HCT116 (cell line): ENCODE results near the gene UPF1. TPM values are rescaled to one million over a fixed set of nuclear protein-coding genes. Genes with fewer than 3 reads are reported as not detected.

ENCODE experiments used
- ATAC-seq: fragments of 200-7000 bp; cut with Tn5 transposase; 2 replicates; pipeline ENCODE4 v1.9.1; 2020; ENCODE audit warnings: mild to moderate bottlenecking, moderate library complexity
- Bru-seq: library from RNA; stranded (reverse); fragments of 400-500 nt; gene quantifications from one replicate; lab custom pipeline; 2021; lab: Mats Ljungman, UMichigan
- BruChase-seq, 2 experiments: library from RNA; stranded (reverse); fragments of 400-500 nt; gene quantifications; one replicate each; lab custom pipeline; 2021; lab: Mats Ljungman, UMichigan
- BruUV-seq: library from RNA; stranded (reverse); fragments of 400-500 nt; replicated peaks from 2 replicates; lab custom pipeline; 2021; lab: Mats Ljungman, UMichigan
- CTCF ChIA-PET: fragments of 300-600 bp; sonication (Branson Sonifier 250); formaldehyde crosslinking; loops from one replicate; lab custom pipeline; 2021; ENCODE audit warnings: antibody characterized with exemption; lab: Charles Lee
- POLR2A ChIA-PET: fragments of 300-600, 350-600 bp; sonication (Branson Sonifier 250); formaldehyde crosslinking; loops from one replicate; lab custom pipeline; 2021; ENCODE audit warnings: antibody characterized with exemption; lab: Charles Lee
- RAD21 ChIA-PET, 2 experiments: fragments of 300-600 bp; sonication (Branson Sonifier 250); formaldehyde crosslinking; loops; one replicate each; lab custom pipeline; 2023; ENCODE audit warnings: low total read pairs in 2 of 2; ENCODE audit not compliant: uncharacterized antibody in 2 of 2, unreplicated experiment in 2 of 2, low non-redundant PET in 1 of 2; lab: Charles Lee
- DNase-seq: peaks from one replicate; pipeline ENCODE4 v3.0.0-alpha.2; 2010; ENCODE audit warnings: low read depth, low spot score
- H2AFZ ChIP-seq: fragments of 200-600 bp; shearing (Covaris generic), sonication (generic); 2 replicates; pipeline ENCODE4 v1.6.1; 2017; ENCODE audit warnings: low read depth, mixed run types, mixed read lengths, antibody characterized with exemption, low read length; ENCODE audit not compliant: poor library complexity, severe bottlenecking
- H3K27ac ChIP-seq: 2 replicates; pipeline ENCODE4 v1.5.1; 2012; ENCODE audit warnings: low read depth, low read length
- H3K27me3 ChIP-seq: fragments of 200-600 bp; sonication (generic); 2 replicates; pipeline ENCODE4 v1.6.1; 2016; ENCODE audit warnings: mixed run types, low read length, mixed read lengths; ENCODE audit not compliant: insufficient read depth
- H3K36me3 ChIP-seq, 2 experiments: fragments of 200-500 bp in 1 of 2; fragments of 200-600 bp in 1 of 2; sonication (Bioruptor generic) in 1 of 2; sonication (generic) in 1 of 2; 2 replicates each; pipeline versions ENCODE4 v1.5.1 to v1.6.1; 2014 to 2016; ENCODE audit warnings: low read length in 2 of 2, inconsistent platforms in 1 of 2, mixed read lengths in 1 of 2, mixed run types in 1 of 2; ENCODE audit not compliant: insufficient read depth in 2 of 2, control insufficient read depth in 1 of 2
- H3K4me1 ChIP-seq, 2 experiments: fragments of 200-600 bp in 1 of 2; sonication (generic) in 1 of 2; 2 replicates each; pipeline versions ENCODE4 v1.5.1 to v1.6.1; 2012 to 2017; ENCODE audit warnings: low read length in 2 of 2, inconsistent platforms in 1 of 2, mild to moderate bottlenecking in 1 of 2, mixed read lengths in 1 of 2, mixed run types in 1 of 2, moderate library complexity in 1 of 2; ENCODE audit not compliant: insufficient read depth in 2 of 2, control insufficient read depth in 1 of 2
- H3K4me2 ChIP-seq: fragments of 200-600 bp; sonication (generic); 2 replicates; pipeline ENCODE4 v1.6.1; 2017; ENCODE audit warnings: mixed run types, low read length, mixed read lengths
- H3K4me3 ChIP-seq, 2 experiments: fragments of 200-600 bp in 1 of 2; sonication (generic) in 1 of 2; replicated peaks in 1 of 2; 2 replicates each; pipeline ENCODE4 v1.5.1; 2011 to 2016; ENCODE audit warnings: low read length in 2 of 2, control low read depth in 1 of 2, low read depth in 1 of 2, mild to moderate bottlenecking in 1 of 2, mixed read lengths in 1 of 2, mixed run types in 1 of 2
- H3K79me2 ChIP-seq: fragments of 200-600 bp; sonication (generic); 2 replicates; pipeline ENCODE4 v1.6.1; 2017; ENCODE audit warnings: mild to moderate bottlenecking, mixed run types, low read length, moderate library complexity, mixed read lengths; ENCODE audit not compliant: insufficient read depth
- H3K9ac ChIP-seq: fragments of 200-600 bp; sonication (generic); 2 replicates; pipeline ENCODE4 v1.6.1; 2016; ENCODE audit warnings: low read length, mixed read lengths
- H3K9me2 ChIP-seq: fragments of 200-600 bp; sonication (generic), shearing (Covaris generic); 2 replicates; pipeline ENCODE4 v1.6.1; 2017; ENCODE audit warnings: mixed run types, mild to moderate bottlenecking, moderate library complexity; ENCODE audit not compliant: insufficient read depth
- H3K9me3 ChIP-seq, 2 experiments: fragments of 200-500 bp in 1 of 2; fragments of 200-600 bp in 1 of 2; sonication (Bioruptor generic) in 1 of 2; sonication (generic) in 1 of 2; 2 replicates each; pipeline ENCODE4 v1.6.1; 2014 to 2017; ENCODE audit warnings: low read length in 2 of 2, mixed read lengths in 2 of 2, inconsistent platforms in 1 of 2, low read depth in 1 of 2, mild to moderate bottlenecking in 1 of 2, mixed run types in 1 of 2, moderate library complexity in 1 of 2; ENCODE audit not compliant: control insufficient read depth in 1 of 2, insufficient read depth in 1 of 2
- H4K20me1 ChIP-seq: fragments of 200-600 bp; sonication (generic), shearing (Covaris generic); 2 replicates; pipeline ENCODE4 v1.6.1; 2017; ENCODE audit warnings: mixed run types, mild to moderate bottlenecking, moderate library complexity; ENCODE audit not compliant: insufficient read depth
- CTCF ChIP-seq, 3 experiments: fragments of 200-600 bp in 1 of 3; sonication (generic) in 1 of 3; IDR thresholded peaks in 2 of 3; conservative IDR thresholded peaks in 1 of 3; 2 replicates each; pipeline ENCODE4 v1.5.1; 2012 to 2017; ENCODE audit warnings: low read depth in 2 of 3, low read length in 2 of 3, antibody characterized with exemption in 1 of 3, borderline replicate concordance in 1 of 3, control low read depth in 1 of 3, mild to moderate bottlenecking in 1 of 3, mixed read lengths in 1 of 3, mixed run types in 1 of 3, moderate library complexity in 1 of 3; ENCODE audit not compliant: insufficient read depth in 1 of 3
- ELF1 ChIP-seq: IDR thresholded peaks from 2 replicates; pipeline ENCODE4 v1.6.1; 2012; ENCODE audit warnings: low read depth, borderline replicate concordance
- MAX ChIP-seq: IDR thresholded peaks from 2 replicates; pipeline ENCODE4 v1.6.1; 2012
- POLR2A ChIP-seq: IDR thresholded peaks from 2 replicates; pipeline ENCODE4 v1.7.0; 2011; ENCODE audit warnings: borderline replicate concordance; ENCODE audit not compliant: insufficient read depth, insufficient read length; ENCODE audit errors: extremely low read depth
- POLR2AphosphoS5 ChIP-seq: IDR thresholded peaks from 2 replicates; pipeline ENCODE4 v1.6.1; 2011; ENCODE audit warnings: mild to moderate bottlenecking, low read depth, low read length, moderate library complexity
- REST ChIP-seq: IDR thresholded peaks from 2 replicates; pipeline ENCODE4 v1.6.1; 2012; ENCODE audit warnings: low read depth
- TCF7L2 ChIP-seq: IDR thresholded peaks from 2 replicates; pipeline ENCODE4 v1.7.0; 2011; ENCODE audit warnings: borderline replicate concordance, inconsistent platforms; ENCODE audit not compliant: insufficient read depth, insufficient read length; ENCODE audit errors: extremely low read depth
- ZFX ChIP-seq: fragments of 450-650 bp; IDR thresholded peaks from 2 replicates; pipeline ENCODE4 v1.6.1; 2017
- ZNF274 ChIP-seq: fragments of 200-500 bp; sonication (Bioruptor generic); IDR thresholded peaks from 2 replicates; pipeline ENCODE4 v1.6.1; 2014; ENCODE audit warnings: mild to moderate bottlenecking, low read depth, low read length, inconsistent platforms
- intact Hi-C: fragments of 100-400 bp; cut with micrococcal nuclease; formaldehyde crosslinking; loops from 2 replicates; pipeline ENCODE4 v1.10.0; 2022
- long read RNA-seq: library from polyadenylated mRNA; unstranded; transcript quantifications from one replicate; pipeline ENCODE4 v2.0.0, GENCODE V29; 2021; ENCODE audit not compliant: unreplicated experiment
- polyA plus RNA-seq: library from polyadenylated mRNA; unstranded; fragments of >200 nt; gene quantifications from 2 replicates; pipeline ENCODE4 v1.2.1, GENCODE V29; 2012; ENCODE audit warnings: missing spikeins
- total RNA-seq: library from RNA; stranded (reverse); gene quantifications from one replicate; pipeline ENCODE4 v1.2.1, GENCODE V29; 2021; ENCODE audit not compliant: unreplicated experiment
- TF ChIP-seq, protein P1 (sequence below): IDR thresholded peaks from 2 replicates; pipeline ENCODE4 v1.6.1; 2011; ENCODE audit warnings: mild to moderate bottlenecking, low read length, moderate library complexity; ENCODE audit not compliant: insufficient replicate concordance; ENCODE audit errors: extremely low read depth
- TF ChIP-seq, protein P2 (sequence below): IDR thresholded peaks from 2 replicates; pipeline ENCODE4 v1.6.1; 2012

Gene UPF1
- total RNA-seq: 78.5 TPM
- polyA plus RNA-seq: 41.7 and 42.1 TPM in 2 replicates
- Bru-seq, nascent RNA: percentile 82 among the genes with signal in this experiment
- BruChase-seq, experiment 1, labeled RNA remaining after a 6-hour chase: percentile 90 among the genes with signal in this experiment
- percentile 90 among the genes with signal in this experiment for BruChase-seq, experiment 2, labeled RNA remaining after a 2-hour chase
- long read RNA-seq, full-length matches to known transcripts: 73 of 160 reads
- long read RNA-seq, partial matches to known transcripts: 80 of 160 reads
- long read RNA-seq, other reads (novel, unspliced or antisense): 7 of 160 reads

GRCh38 chr19:18831524-18832305 lies at the start of gene UPF1:
Gene UPF1 (plus strand): TSS chr19:18831959. CDS start chr19:18832210, 251 bp downstream.
- Histone ChIP-seq H3K4me3 (peak within 1 kb of the TSS; percentile 77 to 98), H3K79me2 (peaks cover 49% of the 10 kb centered on the region), H3K27ac (peak within 1 kb of the TSS; percentile 94), H3K27me3 (no peaks in the 10 kb centered on the region), H3K4me2 (peak within 1 kb of the TSS; percentile 100), H3K9me3 (peaks cover 0 to 6% of the 10 kb centered on the region in 2 experiments; a peak in 1 of 4 replicates), H3K9me2 (no peaks in the 10 kb centered on the region), H3K4me1 (peaks cover 6 to 15% of the 10 kb centered on the region in 2 experiments)
- BruUV-seq: no TSS peak
- intact Hi-C loops: no loop called here
- peak; percentile 90 for ATAC-seq
- ChIA-PET CTCF (interaction anchor here (1.0 to 1.4 kb wide), 2 partner anchors 10 to 16 kb away, joined by 4 to 8 read pairs; no protein-coding TSS in a partner anchor), RAD21 (no interaction called here)
- TF ChIP-seq, protein P1, sequence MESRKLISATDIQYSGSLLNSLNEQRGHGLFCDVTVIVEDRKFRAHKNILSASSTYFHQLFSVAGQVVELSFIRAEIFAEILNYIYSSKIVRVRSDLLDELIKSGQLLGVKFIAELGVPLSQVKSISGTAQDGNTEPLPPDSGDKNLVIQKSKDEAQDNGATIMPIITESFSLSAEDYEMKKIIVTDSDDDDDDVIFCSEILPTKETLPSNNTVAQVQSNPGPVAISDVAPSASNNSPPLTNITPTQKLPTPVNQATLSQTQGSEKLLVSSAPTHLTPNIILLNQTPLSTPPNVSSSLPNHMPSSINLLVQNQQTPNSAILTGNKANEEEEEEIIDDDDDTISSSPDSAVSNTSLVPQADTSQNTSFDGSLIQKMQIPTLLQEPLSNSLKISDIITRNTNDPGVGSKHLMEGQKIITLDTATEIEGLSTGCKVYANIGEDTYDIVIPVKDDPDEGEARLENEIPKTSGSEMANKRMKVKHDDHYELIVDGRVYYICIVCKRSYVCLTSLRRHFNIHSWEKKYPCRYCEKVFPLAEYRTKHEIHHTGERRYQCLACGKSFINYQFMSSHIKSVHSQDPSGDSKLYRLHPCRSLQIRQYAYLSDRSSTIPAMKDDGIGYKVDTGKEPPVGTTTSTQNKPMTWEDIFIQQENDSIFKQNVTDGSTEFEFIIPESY: peak; percentile 13
- TF ChIP-seq ZFX (peak; percentile 100), POLR2AphosphoS5 (peak; percentile 95), TCF7L2 (peak; percentile 11), MAX (peak; percentile 55; the same call in 1 of the 2 replicates), ZNF274 (no peak), ELF1 (no peak), CTCF (IDR thresholded peaks at IDR 0.05 in 2 of 3, conservative IDR thresholded peaks at IDR 0.05 in 1 of 3; ENCODE audit: borderline replicate concordance in 1 of 3, insufficient read depth in 1 of 3, low read depth in 2 of 3, low read length in 2 of 3) (no peak), POLR2A (peak; percentile 94), REST (no peak)
- TF ChIP-seq, protein P2, sequence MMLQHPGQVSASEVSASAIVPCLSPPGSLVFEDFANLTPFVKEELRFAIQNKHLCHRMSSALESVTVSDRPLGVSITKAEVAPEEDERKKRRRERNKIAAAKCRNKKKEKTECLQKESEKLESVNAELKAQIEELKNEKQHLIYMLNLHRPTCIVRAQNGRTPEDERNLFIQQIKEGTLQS: no peak
- TF ChIP-seq, all 23 proteins: peak for 6
- POLR2A ChIA-PET: interaction anchor here (0.9 to 1.6 kb wide), 2 partner anchors 10 to 15 kb away, joined by 3 to 4 read pairs; no protein-coding TSS in a partner anchor
- Histone ChIP-seq H2AFZ (peak within 1 kb of the TSS; percentile 96), H3K36me3 (peaks cover 17 to 35% of the 10 kb centered on the region in 2 experiments), H4K20me1 (peaks cover 19% of the 10 kb centered on the region; the same call in 1 of the 2 replicates), H3K9ac (peak within 1 kb of the TSS; percentile 96)
- peak; percentile 69 for DNase-seq
